Measurements from ENCODE around the gene HLA-DRB1. TPM values are rescaled to one million over a fixed set of nuclear protein-coding genes. Genes with fewer than 3 reads are reported as not detected.
"Not testable (repeated sequence)": the region's sequence is repeated elsewhere in the genome, so short reads cannot be mapped to it uniquely, and the experiment has no call there.

HLA-DRB1 gene
- polyA plus RNA-seq (ENCODE audit: insufficient read length in 3 of 3): 10 to 100 TPM; 23.4 to 61.1 (median 49.0) TPM
- long read RNA-seq, donor 1, transcript HLA-DRB1-201 (6 exons, 1,229 nt): major isoform, 15 of 33 reads
- long read RNA-seq, donor 1, partial matches to known transcripts: 13 of 33 reads
- long read RNA-seq, donor 1, other reads (novel, unspliced or antisense): 5 of 33 reads
- long read RNA-seq, donor 2, transcript HLA-DRB1-201 (6 exons, 1,229 nt): major isoform, 10 of 40 reads
- long read RNA-seq, donor 2, partial matches to known transcripts: 23 of 40 reads
- long read RNA-seq, donor 2, other reads (novel, unspliced or antisense): 7 of 40 reads
- long read RNA-seq, donor 3, transcript HLA-DRB1-201 (6 exons, 1,229 nt): major isoform, 37 of 99 reads
- long read RNA-seq, donor 3, partial matches to known transcripts: 62 of 99 reads
- long read RNA-seq, donor 3, other reads (novel, unspliced or antisense): 0 of 99 reads
- long read RNA-seq, donor 4, transcript HLA-DRB1-201 (6 exons, 1,229 nt): major isoform, 10 of 25 reads
- long read RNA-seq, donor 4, partial matches to known transcripts: 15 of 25 reads
- long read RNA-seq, donor 4, other reads (novel, unspliced or antisense): 0 of 25 reads
- long read RNA-seq, donor 5: 0 reads
- long read RNA-seq, donor 6, transcript HLA-DRB1-201 (6 exons, 1,229 nt): major isoform, 13 of 53 reads
- long read RNA-seq, donor 6, partial matches to known transcripts: 40 of 53 reads
- long read RNA-seq, donor 6, other reads (novel, unspliced or antisense): 0 of 53 reads
- long read RNA-seq, donor 7, transcript HLA-DRB1-201 (6 exons, 1,229 nt): major isoform, 9 of 28 reads
- long read RNA-seq, donor 7, partial matches to known transcripts: 19 of 28 reads
- long read RNA-seq, donor 7, other reads (novel, unspliced or antisense): 0 of 28 reads
- long read RNA-seq, donor 8: 0 reads
- long read RNA-seq, donor 9, transcript HLA-DRB1-201 (6 exons, 1,229 nt): major isoform, 14 of 47 reads
- long read RNA-seq, donor 9, partial matches to known transcripts: 33 of 47 reads
- long read RNA-seq, donor 9, other reads (novel, unspliced or antisense): 0 of 47 reads
- long read RNA-seq, donor 10, transcript HLA-DRB1-201 (6 exons, 1,229 nt): major isoform, 25 of 81 reads
- long read RNA-seq, donor 10, partial matches to known transcripts: 56 of 81 reads
- long read RNA-seq, donor 10, other reads (novel, unspliced or antisense): 0 of 81 reads
- long read RNA-seq, donor 11, transcript HLA-DRB1-201 (6 exons, 1,229 nt): major isoform, 21 of 58 reads
- long read RNA-seq, donor 11, partial matches to known transcripts: 31 of 58 reads
- long read RNA-seq, donor 11, other reads (novel, unspliced or antisense): 6 of 58 reads
- long read RNA-seq, donor 12, partial matches to known transcripts: 13 of 15 reads
- long read RNA-seq, donor 12, other reads (novel, unspliced or antisense): 0 of 15 reads
- long read RNA-seq, donor 13: 0 reads
- long read RNA-seq, donor 14, transcript HLA-DRB1-201 (6 exons, 1,229 nt): major isoform, 17 of 33 reads
- long read RNA-seq, donor 14, partial matches to known transcripts: 16 of 33 reads
- long read RNA-seq, donor 14, other reads (novel, unspliced or antisense): 0 of 33 reads
- long read RNA-seq, donor 15, transcript HLA-DRB1-201 (6 exons, 1,229 nt): major isoform, 6 of 13 reads
- long read RNA-seq, donor 15, partial matches to known transcripts: 7 of 13 reads
- long read RNA-seq, donor 15, other reads (novel, unspliced or antisense): 0 of 13 reads
- long read RNA-seq, donor 16, transcript HLA-DRB1-201 (6 exons, 1,229 nt): major isoform, 46 of 152 reads
- long read RNA-seq, donor 16, partial matches to known transcripts: 106 of 152 reads
- long read RNA-seq, donor 16, other reads (novel, unspliced or antisense): 0 of 152 reads

DNA sequence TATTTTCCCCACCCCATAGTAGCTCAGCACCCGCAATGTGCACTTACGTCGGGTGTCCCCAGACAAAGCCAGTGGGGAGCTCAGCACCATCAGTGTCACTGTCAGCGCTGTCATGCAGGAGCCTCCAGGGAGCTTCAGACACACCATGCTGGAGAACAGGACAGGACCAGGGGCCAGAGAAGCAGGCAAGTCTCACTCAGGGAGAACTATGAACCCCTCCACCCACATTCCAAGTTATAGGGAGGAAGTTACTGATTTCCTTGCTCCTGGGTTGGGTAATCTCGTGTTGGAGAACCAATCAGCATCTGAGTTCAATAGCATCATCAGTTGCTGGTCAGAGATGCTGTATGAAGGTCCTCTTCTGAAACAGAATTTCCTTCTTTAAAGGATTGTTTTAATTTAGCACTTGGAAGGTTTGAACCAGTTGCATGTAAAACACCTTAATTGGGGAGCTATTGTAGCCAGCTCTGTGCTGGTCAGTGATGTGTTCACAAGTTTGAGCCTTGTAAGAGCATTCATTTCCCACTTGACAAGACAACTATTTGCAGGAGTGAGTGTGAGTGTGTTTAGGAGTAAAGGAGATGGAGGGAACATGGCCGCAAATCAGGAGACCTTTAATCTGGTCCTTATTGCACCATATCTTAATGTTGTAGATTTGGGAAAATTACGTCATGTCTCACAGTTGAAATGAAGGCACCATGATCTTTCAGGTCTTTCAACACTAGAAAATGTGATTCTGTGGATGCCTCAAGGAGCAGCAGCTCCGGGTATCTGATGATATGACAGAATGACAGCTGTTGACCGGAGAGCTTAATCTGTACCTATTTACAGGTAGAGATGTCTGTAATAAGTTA, at the start of gene HLA-DRB1:
TSS of gene HLA-DRB1 (minus strand) at position 253 of the 854 bp plus-strand sequence. CDS start at position 147, 106 bp downstream.
- DNase-seq (ENCODE audit: extremely low read depth in 1 of 11, low read depth in 9 of 11, low spot score in 4 of 11): peak in 4 of 11 donors; percentile 29 to 57 (median 34)

DNA sequence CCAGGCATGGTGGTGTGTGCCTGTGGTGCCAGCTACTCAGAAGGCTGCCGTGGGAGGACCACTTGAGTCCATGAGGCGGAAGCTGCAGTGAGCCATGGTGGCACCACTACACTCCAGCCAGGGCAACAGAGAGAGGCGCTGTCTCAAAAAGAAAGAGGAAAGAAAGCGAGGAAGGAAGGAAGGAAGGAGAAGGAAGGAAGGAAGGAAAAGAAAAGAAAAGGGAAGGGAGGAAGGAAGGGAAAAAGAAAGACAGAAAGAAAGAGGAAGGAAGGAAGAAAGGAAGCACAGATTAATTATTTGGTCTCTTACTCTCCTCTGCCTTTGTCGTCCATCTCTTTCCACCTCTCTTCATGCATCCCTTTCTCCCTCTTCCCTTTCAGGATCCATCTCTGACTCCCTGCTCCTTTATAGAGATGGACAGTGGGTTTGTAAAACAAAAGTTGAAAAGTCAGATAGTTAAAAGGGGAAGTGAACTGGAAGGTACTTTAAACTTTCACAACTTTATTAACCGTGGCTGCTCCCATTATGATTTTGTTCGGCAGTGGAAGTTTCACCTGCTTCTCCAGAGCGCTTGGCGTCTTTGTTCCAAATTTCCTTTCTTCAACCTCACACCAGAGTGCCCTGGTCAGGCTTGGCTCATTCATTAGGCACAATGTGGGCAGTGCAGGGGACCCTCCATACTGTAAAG, 49.0 kb upstream of the HLA-DRB1 start:
- DNase-seq (ENCODE audit: extremely low read depth in 1 of 11, low read depth in 9 of 11, low spot score in 4 of 11): no peak

DNA sequence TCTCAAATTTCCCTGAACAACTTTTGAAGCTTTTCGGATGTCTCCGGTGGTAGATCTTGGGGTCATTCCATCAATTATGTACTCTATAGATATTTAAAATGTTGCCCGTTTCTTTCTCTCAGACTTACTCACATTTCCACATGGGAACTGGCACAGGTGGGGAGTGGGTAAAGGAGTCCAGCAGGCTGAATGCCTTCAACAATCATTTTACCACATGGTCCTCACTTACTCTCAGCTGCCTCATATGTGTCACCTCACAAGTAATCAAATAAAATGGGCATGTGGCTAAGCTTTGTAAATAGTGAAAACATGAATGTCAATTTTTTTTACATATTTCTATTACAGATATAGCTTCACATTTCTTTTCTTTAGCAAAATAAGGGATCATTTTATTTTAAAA, 48.2 kb upstream of the HLA-DRB1 start:
- DNase-seq (ENCODE audit: extremely low read depth in 1 of 11, low read depth in 9 of 11, low spot score in 4 of 11): no peak

DNA sequence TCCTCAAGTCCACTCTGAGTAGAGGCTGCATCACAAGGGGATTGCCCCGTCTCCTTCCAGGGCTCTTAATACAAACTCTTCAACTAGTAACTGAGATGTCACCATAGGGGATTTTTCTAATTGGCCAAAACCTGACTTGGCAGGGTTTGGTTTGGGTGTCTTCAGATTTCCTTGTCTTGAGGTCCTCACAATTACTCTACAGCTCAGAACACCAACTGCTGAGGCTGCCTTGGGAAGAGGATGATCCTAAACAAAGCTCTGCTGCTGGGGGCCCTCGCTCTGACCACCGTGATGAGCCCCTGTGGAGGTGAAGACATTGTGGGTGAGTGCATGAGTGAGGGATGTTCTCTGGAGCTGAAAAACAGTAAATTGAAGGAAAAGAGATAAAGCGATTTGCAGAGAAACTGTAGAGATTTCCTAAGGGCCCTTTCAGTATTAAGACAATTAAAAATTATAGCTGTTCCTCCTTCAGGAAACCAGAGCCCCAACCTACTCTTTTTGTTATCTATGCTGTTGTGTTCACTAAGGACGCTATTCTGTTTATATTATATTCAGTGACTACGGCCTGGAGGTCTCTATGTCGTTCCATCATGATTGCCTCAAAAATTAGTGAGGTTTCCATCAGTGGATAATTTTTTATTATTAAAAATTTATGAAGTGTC, 47.7 kb upstream of the HLA-DRB1 start, which contains the start of gene HLA-DQA1:
TSS of gene HLA-DQA1 (plus strand) at position 188 of the 662 bp plus-strand sequence. CDS start at position 241, 53 bp downstream.
- DNase-seq (ENCODE audit: extremely low read depth in 1 of 11, low read depth in 9 of 11, low spot score in 4 of 11): no peak

DNA sequence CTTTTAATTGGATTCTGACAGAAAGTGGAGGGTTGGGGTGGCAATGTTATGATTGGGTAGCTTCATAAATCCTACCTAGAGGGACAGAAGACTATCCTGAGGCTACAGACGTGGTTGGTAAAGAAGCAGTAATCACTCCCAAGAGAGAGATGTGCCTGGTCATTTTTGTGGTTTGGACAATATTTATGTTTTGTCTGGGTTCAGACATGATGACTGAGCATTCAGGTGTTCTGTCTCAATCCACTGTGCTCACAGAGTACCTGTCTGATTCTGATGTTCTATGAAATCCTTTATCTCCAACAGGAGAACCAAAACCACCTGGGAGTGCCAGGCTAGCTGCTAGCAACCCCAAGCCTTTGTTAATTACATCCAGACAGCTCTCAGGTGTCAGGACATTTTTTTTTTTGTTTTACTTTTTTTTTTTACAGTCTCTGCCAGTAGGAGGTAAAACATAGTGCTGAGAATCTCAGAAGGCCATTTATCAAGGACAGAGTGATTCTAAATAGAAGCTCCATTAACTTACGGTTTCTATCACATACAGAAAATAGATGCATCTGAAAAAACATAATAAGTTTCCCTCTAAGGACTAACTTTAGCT, 46.0 kb upstream of the HLA-DRB1 start:
- DNase-seq (ENCODE audit: extremely low read depth in 1 of 11, low read depth in 9 of 11, low spot score in 4 of 11): no peak

DNA sequence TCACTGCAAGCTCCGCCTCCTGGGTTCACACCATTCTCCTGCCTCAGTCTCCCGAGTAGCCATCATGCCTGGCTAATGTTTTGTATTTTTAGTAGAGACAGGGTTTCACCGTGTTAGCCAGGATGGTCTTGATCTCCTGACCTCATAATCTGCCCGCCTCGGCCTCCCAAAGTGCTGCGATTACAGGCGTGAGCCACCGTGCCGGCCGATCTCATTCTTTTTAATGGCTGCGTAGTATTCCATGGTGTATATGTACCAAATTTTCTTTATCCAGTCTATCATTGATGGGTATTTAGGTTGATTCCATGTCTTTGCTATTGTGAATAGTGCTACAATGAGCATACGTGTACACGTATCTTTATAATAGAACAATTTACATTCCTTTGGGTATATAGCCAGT, 40.1 kb upstream of the HLA-DRB1 start:
- not testable (repeated sequence) for DNase-seq (ENCODE audit: extremely low read depth in 1 of 11, low read depth in 9 of 11, low spot score in 4 of 11)

DNA sequence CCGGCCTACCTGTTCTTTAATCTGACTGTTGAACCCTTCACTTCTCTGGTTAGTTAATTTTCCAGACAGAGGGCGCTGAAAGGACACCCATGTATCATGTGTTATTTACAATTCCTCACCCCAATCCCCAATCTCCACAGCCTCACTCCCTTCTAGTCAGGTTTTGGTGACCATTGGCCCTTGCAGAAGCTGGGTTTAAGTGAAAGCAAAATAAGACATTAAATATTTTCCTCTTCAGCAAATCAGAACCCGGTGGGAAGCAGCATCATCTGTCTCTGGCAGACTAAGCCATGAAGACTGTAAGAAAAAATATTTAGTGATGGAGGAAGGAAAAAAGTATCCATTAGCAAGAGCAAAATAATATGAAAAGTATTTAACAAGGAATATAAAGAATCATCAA, 38.2 kb upstream of the HLA-DRB1 start:
- no peak for DNase-seq (ENCODE audit: extremely low read depth in 1 of 11, low read depth in 9 of 11, low spot score in 4 of 11)

DNA sequence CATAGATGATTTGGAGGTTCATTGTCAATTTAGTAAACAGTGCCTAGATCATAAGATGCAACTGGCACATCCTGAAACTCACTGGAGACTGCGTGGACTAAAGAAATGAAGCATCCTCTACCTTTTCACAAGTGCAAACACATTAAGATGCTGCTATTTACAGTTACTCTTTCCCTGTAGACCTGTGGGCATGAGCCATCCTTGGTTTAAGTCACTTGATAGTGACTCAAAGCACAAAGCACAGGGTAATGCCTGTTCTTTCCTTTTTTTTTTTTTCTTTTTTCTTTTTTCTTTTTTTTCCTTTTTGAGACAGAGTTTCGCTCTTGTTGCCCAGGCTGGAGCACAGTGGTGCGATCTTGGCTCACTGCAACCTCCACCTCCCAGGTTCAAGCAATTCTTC, 37.6 kb upstream of the HLA-DRB1 start:
- no peak for DNase-seq (ENCODE audit: extremely low read depth in 1 of 11, low read depth in 9 of 11, low spot score in 4 of 11)

DNA sequence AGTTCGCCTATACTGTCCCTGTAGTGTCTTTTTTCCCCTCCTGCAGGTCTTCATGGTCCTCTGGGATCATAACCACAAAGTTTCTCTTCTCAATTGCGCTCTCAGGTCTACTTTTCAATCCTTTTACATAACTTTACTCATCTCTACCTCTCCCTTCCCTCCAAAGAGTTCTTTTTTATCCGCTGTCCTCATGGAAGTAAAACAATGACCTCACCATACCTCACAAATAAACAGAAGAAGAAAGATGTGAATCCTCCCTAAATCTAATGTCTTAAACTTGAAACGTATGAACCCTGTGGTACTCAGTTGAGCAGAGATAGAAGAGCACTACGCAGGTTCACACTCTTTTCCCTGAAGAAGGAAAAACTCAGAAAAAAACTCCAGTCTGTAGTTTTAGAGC, 35.5 kb upstream of the HLA-DRB1 start:
- no peak for DNase-seq (ENCODE audit: extremely low read depth in 1 of 11, low read depth in 9 of 11, low spot score in 4 of 11)

DNA sequence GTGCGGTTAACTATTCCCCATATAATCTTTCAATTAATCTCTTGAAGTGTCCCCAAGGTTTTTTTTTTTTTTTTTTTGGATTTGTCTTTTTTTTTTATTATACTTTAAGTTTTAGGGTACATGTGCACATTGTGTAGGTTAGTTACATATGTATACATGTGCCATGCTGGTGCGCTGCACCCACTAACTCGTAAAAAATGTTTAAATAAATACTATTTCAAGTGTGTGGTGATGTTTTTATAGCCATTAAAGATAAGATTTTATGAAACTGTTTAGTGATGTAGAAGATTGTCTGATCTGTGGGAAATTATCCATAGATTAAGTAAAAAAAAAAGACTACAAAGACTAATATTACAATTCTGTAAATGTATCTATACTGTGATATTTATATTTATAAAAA, 34.9 kb upstream of the HLA-DRB1 start:
- DNase-seq (ENCODE audit: extremely low read depth in 1 of 11, low read depth in 9 of 11, low spot score in 4 of 11): no peak

DNA sequence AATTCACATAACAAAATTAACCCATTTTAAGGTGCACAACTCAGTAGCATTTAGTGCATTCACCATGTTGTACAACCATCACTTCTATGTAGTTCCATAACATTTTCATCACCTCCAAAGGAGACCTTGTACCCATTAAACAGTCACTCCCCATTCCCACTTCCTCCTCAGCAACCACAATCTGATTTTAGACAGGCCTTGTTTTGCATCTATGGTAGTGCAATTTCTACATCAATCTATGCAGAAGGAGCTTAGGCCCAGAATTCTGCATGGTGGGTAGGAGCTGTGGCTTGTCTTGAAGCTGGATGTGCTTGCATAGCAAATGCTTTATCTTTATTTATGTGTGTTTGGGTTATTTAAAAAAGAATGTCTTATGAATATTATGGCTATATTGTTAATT, 34.0 kb upstream of the HLA-DRB1 start:
- no peak for DNase-seq (ENCODE audit: extremely low read depth in 1 of 11, low read depth in 9 of 11, low spot score in 4 of 11)

DNA sequence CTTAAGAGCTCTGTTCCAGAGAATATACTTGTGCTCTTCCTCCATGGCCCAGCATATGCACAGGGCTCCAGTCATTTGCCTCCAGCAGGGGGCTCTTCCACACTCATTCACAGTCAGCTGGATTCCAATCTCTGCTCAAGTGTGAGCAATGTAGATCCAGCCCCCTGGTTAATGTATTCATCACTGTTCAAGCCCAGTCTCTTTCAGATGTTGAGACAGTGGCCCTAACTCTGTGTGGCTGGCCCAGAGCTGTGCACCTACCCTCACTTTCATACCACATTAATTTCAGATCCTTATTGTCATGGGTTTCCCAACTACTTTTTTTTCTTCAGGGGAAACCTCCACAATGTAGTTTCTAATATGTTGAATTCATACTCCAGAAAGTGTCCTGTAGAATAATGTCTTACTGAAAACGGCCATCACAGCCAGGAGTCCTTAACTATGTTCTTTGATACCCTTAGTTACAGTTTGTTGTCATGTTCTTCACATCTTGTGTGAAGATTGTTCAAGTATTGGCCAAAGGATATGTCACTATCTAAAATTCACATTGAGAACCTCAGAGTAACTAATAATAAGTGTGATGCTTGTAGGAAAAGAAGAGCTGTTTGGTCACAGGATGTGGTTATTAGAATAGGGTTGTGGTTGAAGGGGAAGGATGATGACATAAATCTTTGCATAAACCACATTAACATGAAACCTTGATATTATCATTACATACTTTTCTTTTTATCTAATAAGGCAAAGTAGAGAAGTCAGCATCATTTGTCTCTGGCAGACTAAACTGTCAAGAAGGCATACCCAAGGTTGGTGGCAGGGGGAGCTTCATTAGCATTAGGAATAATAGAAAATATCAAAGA, 33.1 kb upstream of the HLA-DRB1 start:
- DNase-seq (ENCODE audit: extremely low read depth in 1 of 11, low read depth in 9 of 11, low spot score in 4 of 11): peak in 1 of 11 donors; percentile 45

DNA sequence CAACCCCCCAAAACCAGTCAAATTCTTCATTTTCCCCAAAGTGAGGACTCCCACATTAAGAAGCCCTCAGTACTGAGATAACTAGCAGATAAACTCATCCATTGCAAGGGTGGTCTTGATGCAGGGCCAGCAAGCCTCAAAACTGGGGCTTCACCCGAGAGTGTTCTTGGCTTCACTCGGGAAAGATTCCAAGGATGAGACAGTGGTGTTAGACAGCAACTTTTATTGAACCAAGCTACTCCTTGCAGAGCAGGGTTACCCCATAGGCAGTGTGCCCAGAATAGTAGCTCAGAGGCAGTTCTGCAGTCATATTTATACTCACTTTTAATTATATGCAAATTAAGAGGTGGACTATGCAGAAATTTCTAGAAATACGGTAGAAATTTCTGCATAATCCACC, 31.7 kb upstream of the HLA-DRB1 start:
- no peak for DNase-seq (ENCODE audit: extremely low read depth in 1 of 11, low read depth in 9 of 11, low spot score in 4 of 11)

DNA sequence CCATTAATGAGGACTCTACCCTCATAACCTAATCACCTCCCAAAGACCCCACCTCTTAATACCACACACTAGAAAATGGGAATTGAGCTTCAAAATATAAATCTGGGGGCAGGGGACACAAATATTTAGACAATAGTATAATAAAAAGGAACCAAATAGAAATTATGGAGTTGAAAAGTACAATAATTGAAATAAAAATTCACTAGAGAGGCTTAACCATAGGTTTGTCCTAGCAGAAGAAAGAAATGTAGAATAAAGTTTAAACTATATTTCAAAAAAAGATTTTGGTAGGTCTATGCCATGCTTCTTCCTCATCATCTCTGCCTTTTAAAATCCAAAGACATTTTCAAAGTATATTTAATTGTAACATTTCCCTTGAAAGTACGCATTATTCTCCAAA, 28.1 kb upstream of the HLA-DRB1 start:
- no peak for DNase-seq (ENCODE audit: extremely low read depth in 1 of 11, low read depth in 9 of 11, low spot score in 4 of 11)
